ENCODE data around the gene MTUS2. TPM values are rescaled to one million over a fixed set of nuclear protein-coding genes. Genes with fewer than 3 reads are reported as not detected.
A peak's percentile ranks its signal among the peaks of the same experiment; 100 is the strongest.

Gene MTUS2
- total and polyA plus RNA-seq, 9 of the 15 experiments (the other 6 are each of a cell fraction or from before 2014, with no cell fraction given) = 0.01 to 0.28 (median 0.06) TPM; not detected in 1

GRCh38 chr13:28850226-28850625 lies 30.1 kb downstream of the MTUS2 start:
- CTCF ChIA-PET (ENCODE audit: low intra/inter-chr PET ratio) = no interaction called here
- Histone ChIP-seq H4K20me1 (replicated peaks; ENCODE audit: control insufficient read depth, insufficient read depth, low read length) (no peaks in the 10 kb centered on the region), H3K4me3 (no peak overlapping the region), H2AFZ (ENCODE audit: low read depth, low read length) (no peak overlapping the region), H3K27me3 (ENCODE audit: control insufficient read depth in 2 of 2, insufficient read depth in 2 of 2, low read length in 2 of 2) (no peaks in the 10 kb centered on the region), H3K4me2 (ENCODE audit: insufficient read depth, low read length) (no peak overlapping the region), H3K27ac (ENCODE audit: extremely low read depth, low read depth, low read length) (no peak overlapping the region), H3K9me3 (replicated peaks; ENCODE audit: control insufficient read depth, insufficient read depth, low read depth, low read length) (no peaks in the 10 kb centered on the region), H3K9ac (ENCODE audit: insufficient read depth in 1 of 2, low read depth in 2 of 2, low read length in 2 of 2) (no peak overlapping the region), H3K36me3 (ENCODE audit: control insufficient read depth, insufficient read depth, low read length) (no peaks in the 10 kb centered on the region), H3K79me2 (ENCODE audit: control insufficient read depth, insufficient read depth, low read length) (no peaks in the 10 kb centered on the region), H3K9me1 (ENCODE audit: control insufficient read depth, insufficient read depth, low read length) (no peaks in the 10 kb centered on the region), H3K4me1 (replicated peaks in 1 of 2; ENCODE audit: control insufficient read depth in 2 of 2, insufficient read depth in 2 of 2, low read length in 2 of 2) (no peaks in the 10 kb centered on the region)
- in situ Hi-C loops (cut with MboI) = no loop called here
- no peak for TF ChIP-seq ZSCAN32 (CRISPR knock-in tag; IDR thresholded peaks at IDR 0.05)
- POLR2A ChIA-PET = no interaction called here
- no peak for DNase-seq (ENCODE audit: extremely low read depth in 1 of 4, low spot score in 3 of 4)
- no TSS peak for BruUV-seq (replicated peaks)
- intact Hi-C loops (cut with micrococcal nuclease) = no loop called here
- FAIRE-seq = no peak
- 0% methylated on average over 2 of the region's 2 CpGs for WGBS (ENCODE audit: insufficient coverage, low coverage, missing lambda C conversion rate)
- no peak for ATAC-seq

- Histone ChIP-seq H3K4me1 (replicated peaks in 1 of 2; ENCODE audit: control insufficient read depth in 2 of 2, insufficient read depth in 2 of 2, low read length in 2 of 2) (no peaks in the 10 kb centered on the region), H2AFZ (ENCODE audit: low read depth, low read length) (no peak overlapping the region), H3K4me3 (no peak overlapping the region), H4K20me1 (replicated peaks; ENCODE audit: control insufficient read depth, insufficient read depth, low read length) (no peaks in the 10 kb centered on the region), H3K9me1 (ENCODE audit: control insufficient read depth, insufficient read depth, low read length) (no peaks in the 10 kb centered on the region), H3K4me2 (ENCODE audit: insufficient read depth, low read length) (no peak overlapping the region), H3K9ac (ENCODE audit: insufficient read depth in 1 of 2, low read depth in 2 of 2, low read length in 2 of 2) (no peak overlapping the region), H3K27me3 (ENCODE audit: control insufficient read depth in 2 of 2, insufficient read depth in 2 of 2, low read length in 2 of 2) (no peaks in the 10 kb centered on the region), H3K79me2 (ENCODE audit: control insufficient read depth, insufficient read depth, low read length) (no peaks in the 10 kb centered on the region), H3K27ac (ENCODE audit: extremely low read depth, low read depth, low read length) (no peak overlapping the region), H3K36me3 (ENCODE audit: control insufficient read depth, insufficient read depth, low read length) (no peaks in the 10 kb centered on the region), H3K9me3 (replicated peaks; ENCODE audit: control insufficient read depth, insufficient read depth, low read depth, low read length) (no peaks in the 10 kb centered on the region)
- intact Hi-C loops (cut with micrococcal nuclease) (no loop called here), in situ Hi-C loops (cut with MboI) (no loop called here)
- TF ChIP-seq ZZZ3 (IDR thresholded peaks at IDR 0.05) = no peak
- TF ChIP-seq REST (IDR thresholded peaks at IDR 0.05; ENCODE audit: borderline replicate concordance) = peak; percentile 35
- no peak for TF ChIP-seq REST (CRISPR knock-in tag; IDR thresholded peaks at IDR 0.05; ENCODE audit: low read depth)
- no peak for FAIRE-seq
- ChIA-PET CTCF (ENCODE audit: low intra/inter-chr PET ratio) (no interaction called here), POLR2A (no interaction called here)
- no peak for ATAC-seq
- BruUV-seq (replicated peaks) = no TSS peak
- 4% methylated on average over 4 of the region's 6 CpGs for WGBS (ENCODE audit: insufficient coverage, low coverage, missing lambda C conversion rate)
- no peak for DNase-seq (ENCODE audit: extremely low read depth in 1 of 4, low spot score in 3 of 4)
Measured at GRCh38 chr13:28851422-28851821, 31.3 kb downstream of the MTUS2 start.

Data from K562 (cell line).